ENCODE data around the gene AGRP. TPM values are rescaled to one million over a fixed set of nuclear protein-coding genes. Genes with fewer than 3 reads are reported as not detected.

AGRP gene
- polyA plus RNA-seq, 1 donor (not counting 4 experiments of a cell fraction or from before 2014, with no cell fraction given), result not detected

DNA sequence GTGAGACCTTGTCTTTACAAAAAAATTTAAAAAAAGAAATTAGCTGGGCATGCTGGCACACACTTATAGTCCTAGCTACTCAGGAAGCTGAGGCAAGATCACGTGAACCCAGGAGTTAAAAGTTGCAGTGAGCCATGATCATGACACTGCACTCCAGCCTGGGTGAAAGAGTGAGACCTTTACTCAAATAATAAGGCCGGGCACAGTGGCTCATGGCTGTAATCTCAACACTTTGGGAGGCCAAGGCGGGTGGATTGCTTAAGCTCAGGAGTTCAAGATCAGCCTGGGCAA is 33.8 kb upstream of the AGRP start:
- Histone ChIP-seq H3K27ac (ENCODE audit: control insufficient read depth, insufficient read depth, low read length) (no peak overlapping the region), H3K36me3 (ENCODE audit: control insufficient read depth in 2 of 2, extremely low read depth in 1 of 2, insufficient read depth in 2 of 2, low read length in 2 of 2) (no peaks in the 10 kb centered on the region), H3K9me3 (ENCODE audit: control insufficient read depth, low read depth, low read length) (no peaks in the 10 kb centered on the region), H3K4me2 (ENCODE audit: control insufficient read depth, extremely low read depth, insufficient read depth, low read depth, low read length) (no peak overlapping the region), H3K9ac (ENCODE audit: control insufficient read depth, extremely low read depth, insufficient read depth, low read length) (no peak overlapping the region), H4K20me1 (ENCODE audit: control insufficient read depth, extremely low read depth, insufficient read depth, low read length) (no peaks in the 10 kb centered on the region), H3K4me3 (ENCODE audit: control insufficient read depth in 2 of 3, extremely low read depth in 1 of 3, insufficient read depth in 2 of 3, low read depth in 1 of 3, low read length in 3 of 3) (no peak overlapping the region), H3K79me2 (ENCODE audit: control insufficient read depth, insufficient read depth, low read length) (no peaks in the 10 kb centered on the region), H2AFZ (ENCODE audit: control insufficient read depth, low read length) (no peak overlapping the region), H3K4me1 (ENCODE audit: control insufficient read depth, extremely low read depth, insufficient read depth, low read length) (peaks cover 19% of the 10 kb centered on the region), H3K27me3 (ENCODE audit: control insufficient read depth, extremely low read depth, insufficient read depth, low read length) (no peaks in the 10 kb centered on the region), H3K9me1 (ENCODE audit: control insufficient read depth, extremely low read depth, insufficient read depth, low read length) (no peaks in the 10 kb centered on the region)
- DNase-seq (ENCODE audit: low read depth, low spot score) (no peak), FAIRE-seq (no peak)
- TF ChIP-seq EZH2 (IDR thresholded peaks at IDR 0.05; ENCODE audit: low read length), result no peak
- TF ChIP-seq, protein P1, sequence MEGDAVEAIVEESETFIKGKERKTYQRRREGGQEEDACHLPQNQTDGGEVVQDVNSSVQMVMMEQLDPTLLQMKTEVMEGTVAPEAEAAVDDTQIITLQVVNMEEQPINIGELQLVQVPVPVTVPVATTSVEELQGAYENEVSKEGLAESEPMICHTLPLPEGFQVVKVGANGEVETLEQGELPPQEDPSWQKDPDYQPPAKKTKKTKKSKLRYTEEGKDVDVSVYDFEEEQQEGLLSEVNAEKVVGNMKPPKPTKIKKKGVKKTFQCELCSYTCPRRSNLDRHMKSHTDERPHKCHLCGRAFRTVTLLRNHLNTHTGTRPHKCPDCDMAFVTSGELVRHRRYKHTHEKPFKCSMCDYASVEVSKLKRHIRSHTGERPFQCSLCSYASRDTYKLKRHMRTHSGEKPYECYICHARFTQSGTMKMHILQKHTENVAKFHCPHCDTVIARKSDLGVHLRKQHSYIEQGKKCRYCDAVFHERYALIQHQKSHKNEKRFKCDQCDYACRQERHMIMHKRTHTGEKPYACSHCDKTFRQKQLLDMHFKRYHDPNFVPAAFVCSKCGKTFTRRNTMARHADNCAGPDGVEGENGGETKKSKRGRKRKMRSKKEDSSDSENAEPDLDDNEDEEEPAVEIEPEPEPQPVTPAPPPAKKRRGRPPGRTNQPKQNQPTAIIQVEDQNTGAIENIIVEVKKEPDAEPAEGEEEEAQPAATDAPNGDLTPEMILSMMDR (optimal IDR thresholded peaks at IDR 0.05 in 1 of 3, IDR thresholded peaks at IDR 0.05 in 1 of 3, conservative IDR thresholded peaks at IDR 0.05 in 1 of 3; ENCODE audit: extremely low read depth in 1 of 3, insufficient read depth in 2 of 3, low read length in 3 of 3), result no peak
- dilution Hi-C loops (cut with MboI; ENCODE audit: extremely low pct_ligation_motif_present, low sequenced_read_pairs), result no loop called here

GRCh38 chr16:67516296-67517154 is 33.2 kb upstream of the AGRP start:
- H4K20me1 ChIP-seq (ENCODE audit: control insufficient read depth, extremely low read depth, insufficient read depth, low read length), result no peaks in the 10 kb centered on the region
- DNase-seq (ENCODE audit: low read depth, low spot score), result no peak
- TF ChIP-seq, protein P1 (optimal IDR thresholded peaks at IDR 0.05 in 1 of 3, IDR thresholded peaks at IDR 0.05 in 1 of 3, conservative IDR thresholded peaks at IDR 0.05 in 1 of 3; ENCODE audit: extremely low read depth in 1 of 3, insufficient read depth in 2 of 3, low read length in 3 of 3), result no peak
- no peak for TF ChIP-seq EZH2 (IDR thresholded peaks at IDR 0.05; ENCODE audit: low read length)
- peak overlapping the region; percentile 45 for H3K4me2 ChIP-seq (ENCODE audit: control insufficient read depth, extremely low read depth, insufficient read depth, low read depth, low read length)
- no peaks in the 10 kb centered on the region for H3K27me3 ChIP-seq (ENCODE audit: control insufficient read depth, extremely low read depth, insufficient read depth, low read length)
- FAIRE-seq, result no peak
- H3K79me2 ChIP-seq (ENCODE audit: control insufficient read depth, insufficient read depth, low read length), result no peaks in the 10 kb centered on the region
- H3K9me3 ChIP-seq (ENCODE audit: control insufficient read depth, low read depth, low read length), result no peaks in the 10 kb centered on the region
- no peak overlapping the region for H3K4me3 ChIP-seq (ENCODE audit: control insufficient read depth in 2 of 3, extremely low read depth in 1 of 3, insufficient read depth in 2 of 3, low read depth in 1 of 3, low read length in 3 of 3)
- dilution Hi-C loops (cut with MboI; ENCODE audit: extremely low pct_ligation_motif_present, low sequenced_read_pairs), result no loop called here
- H3K9me1 ChIP-seq (ENCODE audit: control insufficient read depth, extremely low read depth, insufficient read depth, low read length), result no peaks in the 10 kb centered on the region
- H3K9ac ChIP-seq (ENCODE audit: control insufficient read depth, extremely low read depth, insufficient read depth, low read length), result no peak overlapping the region
- H2AFZ ChIP-seq (ENCODE audit: control insufficient read depth, low read length), result peak overlapping the region; percentile 33
- peaks cover 16% of the 10 kb centered on the region for H3K4me1 ChIP-seq (ENCODE audit: control insufficient read depth, extremely low read depth, insufficient read depth, low read length)
- no peak overlapping the region for H3K27ac ChIP-seq (ENCODE audit: control insufficient read depth, insufficient read depth, low read length)
- H3K36me3 ChIP-seq (ENCODE audit: control insufficient read depth in 2 of 2, extremely low read depth in 1 of 2, insufficient read depth in 2 of 2, low read length in 2 of 2), result no peaks in the 10 kb centered on the region

All from keratinocyte (primary cell).